K562 (cell line): ENCODE data around the gene MITD1. TPM values are rescaled to one million over a fixed set of nuclear protein-coding genes. Genes with fewer than 3 reads are reported as not detected.

Experiments used
- ATAC-seq: fragments of 200-7000 bp; cut with Tn5 transposase; 3 replicates; pipeline ENCODE4 v1.9.1; 2020; ENCODE audit warnings: moderate library complexity
- BruUV-seq: library from RNA; stranded (reverse); fragments of 400-500 nt; replicated peaks from 2 replicates; lab custom pipeline; 2021; lab: Mats Ljungman, UMichigan
- CTCF ChIA-PET: fragments of 300-600 bp; formaldehyde crosslinking; extraction: SDS; loops from one replicate; lab custom pipeline; 2021; ENCODE audit warnings: low intra/inter-chr PET ratio; lab: Yijun Ruan, JAX
- POLR2A ChIA-PET: fragments of 300-600, 350-650 bp; sonication (Branson Sonifier 250); formaldehyde crosslinking; extraction: SDS; loops from one replicate; lab custom pipeline; 2021; ENCODE audit warnings: antibody characterized with exemption, inconsistent platforms; lab: Yijun Ruan, JAX
- DNase-seq, 4 experiments: peaks; one replicate each; pipeline versions ENCODE4 v3.0.0 to v3.0.0-alpha.2; 2011 to 2018; ENCODE audit warnings: low spot score in 3 of 4, mixed read lengths in 3 of 4; ENCODE audit errors: extremely low read depth in 1 of 4
- FAIRE-seq: peaks from 2 replicates; lab custom pipeline; 2011; peaks lifted over from hg19 to GRCh38; lab: Jason Lieb, UNC
- H2AFZ ChIP-seq: 2 replicates; pipeline ENCODE4 v1.6.0; 2011; ENCODE audit warnings: low read depth, low read length, control low read depth, inconsistent platforms
- H3K27ac ChIP-seq: fragments of 200-600 bp; 3 replicates; pipeline ENCODE4 v1.8.0; 2011; ENCODE audit warnings: low read depth, mild to moderate bottlenecking, control low read depth, inconsistent platforms, low read length, moderate library complexity, mixed read lengths; ENCODE audit errors: extremely low read depth
- H3K27me3 ChIP-seq, 2 experiments: fragments of 300-600 bp in 1 of 2; 2 replicates in 1 of 2; 3 replicates in 1 of 2; pipeline versions ENCODE4 v1.6.0 to v1.8.0; 2011; ENCODE audit warnings: inconsistent platforms in 2 of 2, low read length in 2 of 2, mild to moderate bottlenecking in 1 of 2, mixed read lengths in 1 of 2, moderate library complexity in 1 of 2; ENCODE audit not compliant: control insufficient read depth in 2 of 2, insufficient read depth in 2 of 2
- H3K36me3 ChIP-seq: fragments of 300-600 bp; 3 replicates; pipeline ENCODE4 v1.8.0; 2011; ENCODE audit warnings: mild to moderate bottlenecking, low read length, inconsistent platforms; ENCODE audit not compliant: control insufficient read depth, insufficient read depth
- H3K4me1 ChIP-seq, 2 experiments: fragments of 200-600 bp in 1 of 2; replicated peaks in 1 of 2; 2 replicates in 1 of 2; 3 replicates in 1 of 2; pipeline versions ENCODE4 v1.5.1 to v1.8.0; 2011; ENCODE audit warnings: inconsistent platforms in 2 of 2, low read length in 2 of 2, mild to moderate bottlenecking in 1 of 2, mixed read lengths in 1 of 2, moderate library complexity in 1 of 2; ENCODE audit not compliant: control insufficient read depth in 2 of 2, insufficient read depth in 2 of 2
- H3K4me2 ChIP-seq: 2 replicates; pipeline ENCODE4 v1.6.1; 2011; ENCODE audit warnings: low read length, control low read depth, inconsistent platforms, mixed read lengths; ENCODE audit not compliant: insufficient read depth
- H3K4me3 ChIP-seq: fragments of 200-600 bp; sonication (generic), shearing (Covaris generic); 2 replicates; pipeline ENCODE4 v1.5.1; 2016; ENCODE audit warnings: control low read depth, inconsistent platforms
- H3K79me2 ChIP-seq: fragments of 200-600 bp; 3 replicates; pipeline ENCODE4 v1.8.0; 2011; ENCODE audit warnings: low read length, inconsistent platforms; ENCODE audit not compliant: control insufficient read depth, insufficient read depth
- H3K9ac ChIP-seq, 2 experiments: 2 replicates each; pipeline versions ENCODE4 v1.6.0 to v1.6.1; 2011; ENCODE audit warnings: low read depth in 2 of 2, low read length in 2 of 2, control low read depth in 1 of 2, inconsistent platforms in 1 of 2, mild to moderate bottlenecking in 1 of 2, mixed read lengths in 1 of 2; ENCODE audit not compliant: insufficient read depth in 1 of 2
- H3K9me1 ChIP-seq: one replicate; pipeline ENCODE4 v1.6.0; 2011; ENCODE audit warnings: inconsistent platforms, mild to moderate bottlenecking, low read length, moderate library complexity; ENCODE audit not compliant: control insufficient read depth, insufficient read depth
- H3K9me3 ChIP-seq: replicated peaks from 2 replicates; pipeline ENCODE4 v1.5.1; 2011; ENCODE audit warnings: low read depth, low read length, inconsistent platforms; ENCODE audit not compliant: control insufficient read depth, insufficient read depth
- H4K20me1 ChIP-seq: replicated peaks from 2 replicates; pipeline ENCODE4 v1.6.1; 2011; ENCODE audit warnings: low read length, inconsistent platforms, mixed read lengths; ENCODE audit not compliant: control insufficient read depth, insufficient read depth
- CHD4 ChIP-seq: fragments of 200-600 bp; sonication (generic); IDR thresholded peaks from 3 replicates; pipeline ENCODE4 v1.6.1; 2012; ENCODE audit warnings: low read depth, mild to moderate bottlenecking, mixed read lengths, low read length, inconsistent platforms; ENCODE audit not compliant: insufficient read depth, insufficient replicate concordance, poor library complexity, severe bottlenecking
- LEF1 ChIP-seq: fragments of 450-650 bp; IDR thresholded peaks from 2 replicates; pipeline ENCODE4 v1.6.1; 2016; ENCODE audit warnings: mild to moderate bottlenecking
- MAFF ChIP-seq: IDR thresholded peaks from 2 replicates; pipeline ENCODE4 v1.6.1; 2012; ENCODE audit warnings: low read length, improper control_type of control experiment
- MED1 ChIP-seq: sonication (generic); formaldehyde crosslinking; IDR thresholded peaks from 2 replicates; pipeline ENCODE4 v1.8.1; 2023; ENCODE audit warnings: missing genetic modification reagents, borderline replicate concordance
- NCOA4 ChIP-seq: fragments of 450-650 bp; IDR thresholded peaks from 2 replicates; pipeline ENCODE4 v1.6.1; 2018; ENCODE audit warnings: mild to moderate bottlenecking; ENCODE audit not compliant: partially characterized antibody
- OTX1 ChIP-seq: fragments of 450-650 bp; formaldehyde crosslinking; IDR thresholded peaks from 2 replicates; pipeline ENCODE4 v1.4.0; 2022; ENCODE audit warnings: mild to moderate bottlenecking
- RBM14 ChIP-seq: fragments of 200-400 bp; formaldehyde crosslinking; IDR thresholded peaks from 2 replicates; pipeline ENCODE4 v1.6.1; 2018; ENCODE audit warnings: low read depth, mild to moderate bottlenecking, low read length, moderate library complexity, borderline replicate concordance; ENCODE audit not compliant: insufficient read depth
- SMAD3 ChIP-seq: fragments of 450-650 bp; formaldehyde crosslinking; conservative IDR thresholded peaks from 2 replicates; pipeline ENCODE4 v1.4.0; 2020; ENCODE audit warnings: mild to moderate bottlenecking
- SRSF1 ChIP-seq: fragments of 200-400 bp; formaldehyde crosslinking; IDR thresholded peaks from 2 replicates; pipeline ENCODE4 v1.6.1; 2017; ENCODE audit warnings: mild to moderate bottlenecking, low read depth, low read length, moderate library complexity
- ZBTB8A ChIP-seq: fragments of 450-650 bp; IDR thresholded peaks from 2 replicates; pipeline ENCODE4 v1.6.1; 2018; ENCODE audit warnings: mild to moderate bottlenecking, moderate library complexity; ENCODE audit not compliant: partially characterized antibody
- ZNF766 ChIP-seq: fragments of 200-800 bp; sonication (Bioruptor generic); conservative IDR thresholded peaks from 2 replicates; pipeline ENCODE4 v1.6.1; 2016; ENCODE audit warnings: missing genetic modification characterization, missing compliant biosample characterization
- ZNF830 ChIP-seq: fragments of 250-450 bp; sonication (Bioruptor Pico); IDR thresholded peaks from 2 replicates; pipeline ENCODE4 v1.5.0; 2021; ENCODE audit warnings: mild to moderate bottlenecking
- WGBS: fragments of 100-300 bp; shearing (Covaris generic); methylation state at CpG from one replicate; pipeline ENCODE4 v1.1.6; 2016; ENCODE audit warnings: low coverage, mixed read lengths; ENCODE audit not compliant: insufficient coverage; ENCODE audit errors: missing lambda C conversion rate; 5-methylcytosine and 5-hydroxymethylcytosine counted together
- in situ Hi-C: fragments of 300-500 bp; cut with MboI; formaldehyde crosslinking; loops from 4 replicates; pipeline ENCODE4 v1.15.0; 2018; ENCODE audit warnings: inconsistent platforms, mixed read lengths
- intact Hi-C: fragments of 100-400 bp; cut with micrococcal nuclease; formaldehyde crosslinking; loops from 2 replicates; pipeline ENCODE4 v1.14.2; 2022
- polyA plus RNA-seq, 8 experiments: library from polyadenylated mRNA; depleted of rRNA in 4 of 8; stranded (reverse) in 5 of 8; unstranded in 3 of 8; fragments of >200 nt; fragmentation: Nextera tagmentation in 2 of 8; fragmentation: Illumina TruSeq in 1 of 8; extraction: Ambion mirVana in 2 of 8; extraction: Trizol in 1 of 8; gene quantifications; 2 replicates each; pipeline versions ENCODE4 v1.2.1 to v1.2.3, GENCODE V29; 2011 to 2014; ENCODE audit warnings: inconsistent platforms in 1 of 8, missing spikeins in 1 of 8
- total RNA-seq, 7 experiments: library from RNA; depleted of rRNA in 6 of 7; stranded (reverse); fragments of >200 nt in 6 of 7; fragmentation: Illumina TruSeq in 2 of 7; extraction: Trizol in 2 of 7; gene quantifications; 2 replicates each; pipeline versions ENCODE4 v1.2.1 to v1.2.3, GENCODE V29; 2011 to 2021; ENCODE audit warnings: low replicate concordance in 1 of 7
- TF ChIP-seq, protein P1 (sequence below): fragments of 250-450 bp; sonication (Bioruptor Pico); IDR thresholded peaks from 2 replicates; pipeline ENCODE4 v1.4.0; 2020; ENCODE audit warnings: borderline replicate concordance
- TF ChIP-seq, protein P2 (sequence below): fragments of 250-450 bp; sonication (Bioruptor Pico); IDR thresholded peaks from 2 replicates; pipeline ENCODE4 v1.4.0; 2020

Gene MITD1
- total and polyA plus RNA-seq, 9 of the 15 experiments (the other 6 are each of a cell fraction or from before 2014, with no cell fraction given) = 19.6 to 71.8 (median 43.2) TPM

- TF ChIP-seq, protein P1, sequence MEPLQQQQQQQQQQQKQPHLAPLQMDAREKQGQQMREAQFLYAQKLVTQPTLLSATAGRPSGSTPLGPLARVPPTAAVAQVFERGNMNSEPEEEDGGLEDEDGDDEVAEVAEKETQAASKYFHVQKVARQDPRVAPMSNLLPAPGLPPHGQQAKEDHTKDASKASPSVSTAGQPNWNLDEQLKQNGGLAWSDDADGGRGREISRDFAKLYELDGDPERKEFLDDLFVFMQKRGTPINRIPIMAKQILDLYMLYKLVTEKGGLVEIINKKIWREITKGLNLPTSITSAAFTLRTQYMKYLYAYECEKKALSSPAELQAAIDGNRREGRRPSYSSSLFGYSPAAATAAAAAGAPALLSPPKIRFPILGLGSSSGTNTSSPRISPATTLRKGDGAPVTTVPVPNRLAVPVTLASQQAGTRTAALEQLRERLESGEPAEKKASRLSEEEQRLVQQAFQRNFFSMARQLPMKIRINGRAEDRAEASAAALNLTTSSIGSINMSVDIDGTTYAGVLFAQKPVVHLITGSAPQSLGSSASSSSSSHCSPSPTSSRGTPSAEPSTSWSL (CRISPR knock-in tag) = no peak
- TF ChIP-seq NCOA4 (no peak), LEF1 (no peak), ZNF766 (CRISPR knock-in tag) (no peak)
Measured at GRCh38 chr2:99166218-99166617, 14.6 kb downstream of the MITD1 start (continued).

DNA sequence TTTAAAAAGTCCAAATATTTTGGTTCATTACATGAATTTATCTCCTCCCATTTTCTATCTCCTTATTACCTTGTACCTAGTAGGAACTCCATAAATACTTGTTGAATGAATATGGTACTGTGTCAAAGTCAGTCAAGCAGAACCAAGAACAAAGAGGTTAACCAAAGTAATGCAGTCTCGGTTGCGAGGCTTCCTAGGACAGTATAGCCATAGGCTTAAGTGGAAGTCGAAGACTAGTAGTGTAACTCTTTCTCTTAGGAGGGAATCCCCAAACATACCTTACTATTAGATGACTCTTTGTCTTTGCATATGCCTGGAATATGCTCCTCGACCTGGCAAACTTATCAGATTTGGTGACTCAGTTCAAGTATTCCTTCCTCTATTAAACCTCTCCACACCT lies 21.3 kb downstream of the MITD1 start:
- no peak overlapping the region for H3K9ac ChIP-seq
- no TSS peak for BruUV-seq
- H3K9me1 ChIP-seq = no peaks in the 10 kb centered on the region
- DNase-seq (no peak), FAIRE-seq (no peak), ATAC-seq (no peak)
- intact Hi-C loops (no loop called here), in situ Hi-C loops (no loop called here)
- peaks cover 26% of the 10 kb centered on the region for H3K36me3 ChIP-seq
- 54% methylated on average over 4 of the region's 4 CpGs for WGBS
- no peak overlapping the region for H3K27ac ChIP-seq
- H3K27me3 ChIP-seq = no peaks in the 10 kb centered on the region
- peaks cover 14% of the 10 kb centered on the region for H3K79me2 ChIP-seq
- POLR2A ChIA-PET = no interaction called here
- H2AFZ ChIP-seq = no peak overlapping the region
- peaks cover 4 to 6% of the 10 kb centered on the region in 2 experiments; a peak in 3 of 5 replicates for H3K4me1 ChIP-seq
- no peak overlapping the region for H3K4me2 ChIP-seq
- no peaks in the 10 kb centered on the region for H3K9me3 ChIP-seq
- CTCF ChIA-PET = no interaction called here
- H3K4me3 ChIP-seq = no peak overlapping the region
- no peaks in the 10 kb centered on the region for H4K20me1 ChIP-seq
- TF ChIP-seq ZBTB8A = no peak
- no peak for TF ChIP-seq MED1 (CRISPR knock-in tag)
- no peak for TF ChIP-seq RBM14
- no peak for TF ChIP-seq ZNF830 (CRISPR knock-in tag)
- TF ChIP-seq, protein P2, sequence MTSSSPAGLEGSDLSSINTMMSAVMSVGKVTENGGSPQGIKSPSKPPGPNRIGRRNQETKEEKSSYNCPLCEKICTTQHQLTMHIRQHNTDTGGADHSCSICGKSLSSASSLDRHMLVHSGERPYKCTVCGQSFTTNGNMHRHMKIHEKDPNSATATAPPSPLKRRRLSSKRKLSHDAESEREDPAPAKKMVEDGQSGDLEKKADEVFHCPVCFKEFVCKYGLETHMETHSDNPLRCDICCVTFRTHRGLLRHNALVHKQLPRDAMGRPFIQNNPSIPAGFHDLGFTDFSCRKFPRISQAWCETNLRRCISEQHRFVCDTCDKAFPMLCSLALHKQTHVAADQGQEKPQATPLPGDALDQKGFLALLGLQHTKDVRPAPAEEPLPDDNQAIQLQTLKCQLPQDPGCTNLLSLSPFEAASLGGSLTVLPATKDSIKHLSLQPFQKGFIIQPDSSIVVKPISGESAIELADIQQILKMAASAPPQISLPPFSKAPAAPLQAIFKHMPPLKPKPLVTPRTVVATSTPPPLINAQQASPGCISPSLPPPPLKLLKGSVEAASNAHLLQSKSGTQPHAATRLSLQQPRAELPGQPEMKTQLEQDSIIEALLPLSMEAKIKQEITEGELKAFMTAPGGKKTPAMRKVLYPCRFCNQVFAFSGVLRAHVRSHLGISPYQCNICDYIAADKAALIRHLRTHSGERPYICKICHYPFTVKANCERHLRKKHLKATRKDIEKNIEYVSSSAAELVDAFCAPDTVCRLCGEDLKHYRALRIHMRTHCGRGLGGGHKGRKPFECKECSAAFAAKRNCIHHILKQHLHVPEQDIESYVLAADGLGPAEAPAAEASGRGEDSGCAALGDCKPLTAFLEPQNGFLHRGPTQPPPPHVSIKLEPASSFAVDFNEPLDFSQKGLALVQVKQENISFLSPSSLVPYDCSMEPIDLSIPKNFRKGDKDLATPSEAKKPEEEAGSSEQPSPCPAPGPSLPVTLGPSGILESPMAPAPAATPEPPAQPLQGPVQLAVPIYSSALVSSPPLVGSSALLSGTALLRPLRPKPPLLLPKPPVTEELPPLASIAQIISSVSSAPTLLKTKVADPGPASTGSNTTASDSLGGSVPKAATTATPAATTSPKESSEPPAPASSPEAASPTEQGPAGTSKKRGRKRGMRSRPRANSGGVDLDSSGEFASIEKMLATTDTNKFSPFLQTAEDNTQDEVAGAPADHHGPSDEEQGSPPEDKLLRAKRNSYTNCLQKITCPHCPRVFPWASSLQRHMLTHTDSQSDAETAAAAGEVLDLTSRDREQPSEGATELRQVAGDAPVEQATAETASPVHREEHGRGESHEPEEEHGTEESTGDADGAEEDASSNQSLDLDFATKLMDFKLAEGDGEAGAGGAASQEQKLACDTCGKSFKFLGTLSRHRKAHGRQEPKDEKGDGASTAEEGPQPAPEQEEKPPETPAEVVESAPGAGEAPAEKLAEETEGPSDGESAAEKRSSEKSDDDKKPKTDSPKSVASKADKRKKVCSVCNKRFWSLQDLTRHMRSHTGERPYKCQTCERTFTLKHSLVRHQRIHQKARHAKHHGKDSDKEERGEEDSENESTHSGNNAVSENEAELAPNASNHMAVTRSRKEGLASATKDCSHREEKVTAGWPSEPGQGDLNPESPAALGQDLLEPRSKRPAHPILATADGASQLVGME (CRISPR knock-in tag) = no peak
- no peak for TF ChIP-seq SRSF1
- no peak for TF ChIP-seq OTX1 (CRISPR knock-in tag)
- no peak for TF ChIP-seq SMAD3 (CRISPR knock-in tag)
- no peak for TF ChIP-seq CHD4
- no peak for TF ChIP-seq MAFF
